ENCODE data around the gene TIGD3. TPM values are rescaled to one million over a fixed set of nuclear protein-coding genes. Genes with fewer than 3 reads are reported as not detected.

TIGD3 gene
- total and polyA plus RNA-seq, 9 of the 15 experiments (the other 6 are each of a cell fraction or from before 2014, with no cell fraction given) = 0.06 to 1.3 (median 0.56) TPM

DNA sequence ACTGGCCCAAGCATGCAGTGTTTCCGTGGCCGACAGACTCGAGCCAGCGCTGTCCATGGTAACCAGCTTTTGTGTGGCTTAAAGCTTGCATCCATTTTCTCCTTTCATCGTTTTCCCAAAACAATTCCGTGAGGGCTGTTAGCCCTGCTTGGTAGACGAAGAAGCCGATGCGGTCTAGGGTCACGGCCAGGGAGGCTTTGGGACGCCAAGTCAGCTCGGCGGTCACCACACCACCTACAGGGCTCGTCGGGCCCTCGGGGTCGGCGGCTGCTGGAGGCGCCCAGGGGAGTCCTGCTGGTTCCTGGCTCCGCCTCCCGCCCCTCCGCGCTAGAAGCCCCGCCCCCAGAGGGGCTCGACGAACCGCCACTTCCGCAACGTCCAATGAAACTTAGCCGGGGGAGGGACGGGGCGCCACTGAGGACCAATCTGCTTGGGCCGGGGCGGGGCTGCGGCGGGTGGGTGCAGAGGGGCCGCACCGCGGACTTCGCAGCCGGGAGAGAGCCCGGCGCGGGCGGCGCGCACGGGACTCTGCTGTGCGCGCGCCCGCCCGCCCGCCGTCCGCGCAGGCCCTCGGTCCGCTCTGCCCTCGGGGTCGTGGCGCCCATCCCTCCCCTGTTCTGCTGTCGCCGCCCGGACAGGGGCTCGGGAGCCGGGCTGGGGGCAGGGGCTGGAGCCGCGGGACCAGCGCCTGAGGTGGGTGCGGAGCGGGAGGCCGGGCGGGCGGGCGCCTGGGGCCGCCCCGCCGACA is at the start of gene TIGD3 (continued):
- TF ChIP-seq, protein P1, sequence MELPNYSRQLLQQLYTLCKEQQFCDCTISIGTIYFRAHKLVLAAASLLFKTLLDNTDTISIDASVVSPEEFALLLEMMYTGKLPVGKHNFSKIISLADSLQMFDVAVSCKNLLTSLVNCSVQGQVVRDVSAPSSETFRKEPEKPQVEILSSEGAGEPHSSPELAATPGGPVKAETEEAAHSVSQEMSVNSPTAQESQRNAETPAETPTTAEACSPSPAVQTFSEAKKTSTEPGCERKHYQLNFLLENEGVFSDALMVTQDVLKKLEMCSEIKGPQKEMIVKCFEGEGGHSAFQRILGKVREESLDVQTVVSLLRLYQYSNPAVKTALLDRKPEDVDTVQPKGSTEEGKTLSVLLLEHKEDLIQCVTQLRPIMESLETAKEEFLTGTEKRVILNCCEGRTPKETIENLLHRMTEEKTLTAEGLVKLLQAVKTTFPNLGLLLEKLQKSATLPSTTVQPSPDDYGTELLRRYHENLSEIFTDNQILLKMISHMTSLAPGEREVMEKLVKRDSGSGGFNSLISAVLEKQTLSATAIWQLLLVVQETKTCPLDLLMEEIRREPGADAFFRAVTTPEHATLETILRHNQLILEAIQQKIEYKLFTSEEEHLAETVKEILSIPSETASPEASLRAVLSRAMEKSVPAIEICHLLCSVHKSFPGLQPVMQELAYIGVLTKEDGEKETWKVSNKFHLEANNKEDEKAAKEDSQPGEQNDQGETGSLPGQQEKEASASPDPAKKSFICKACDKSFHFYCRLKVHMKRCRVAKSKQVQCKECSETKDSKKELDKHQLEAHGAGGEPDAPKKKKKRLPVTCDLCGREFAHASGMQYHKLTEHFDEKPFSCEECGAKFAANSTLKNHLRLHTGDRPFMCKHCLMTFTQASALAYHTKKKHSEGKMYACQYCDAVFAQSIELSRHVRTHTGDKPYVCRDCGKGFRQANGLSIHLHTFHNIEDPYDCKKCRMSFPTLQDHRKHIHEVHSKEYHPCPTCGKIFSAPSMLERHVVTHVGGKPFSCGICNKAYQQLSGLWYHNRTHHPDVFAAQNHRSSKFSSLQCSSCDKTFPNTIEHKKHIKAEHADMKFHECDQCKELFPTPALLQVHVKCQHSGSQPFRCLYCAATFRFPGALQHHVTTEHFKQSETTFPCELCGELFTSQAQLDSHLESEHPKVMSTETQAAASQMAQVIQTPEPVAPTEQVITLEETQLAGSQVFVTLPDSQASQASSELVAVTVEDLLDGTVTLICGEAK (IDR thresholded peaks at IDR 0.05) = peak; percentile 44; the same call in 1 of the 2 replicates
- TF ChIP-seq, protein P1 (CRISPR knock-in tag; IDR thresholded peaks at IDR 0.05) = no peak
- TF ChIP-seq SRSF3 (IDR thresholded peaks at IDR 0.05; ENCODE audit: insufficient read depth, low read length) = no peak
- TF ChIP-seq NRF1 (conservative IDR thresholded peaks at IDR 0.05 in 1 of 2, IDR thresholded peaks at IDR 0.05 in 1 of 2) = peak in 1 of 2 experiments; percentile 69; a peak in 2 of 4 replicates
- TF ChIP-seq RAD51 (IDR thresholded peaks at IDR 0.05; ENCODE audit: borderline replicate concordance, low read depth) = no peak
- TF ChIP-seq SAP30 (IDR thresholded peaks at IDR 0.05; ENCODE audit: borderline replicate concordance, insufficient read depth, low read depth, low read length, poor library complexity, severe bottlenecking) = no peak
- TF ChIP-seq EWSR1 (IDR thresholded peaks at IDR 0.05; ENCODE audit: borderline replicate concordance, low read depth, partially characterized antibody) = no peak
- TF ChIP-seq ZBTB9 (CRISPR knock-in tag; IDR thresholded peaks at IDR 0.05) = 0 out of 2 replicates have a peak, but pooled peaks have one; percentile 68
- no peak for TF ChIP-seq EP300 (IDR thresholded peaks at IDR 0.05; ENCODE audit: low read length)
- no peak for TF ChIP-seq NFE2 (IDR thresholded peaks at IDR 0.05; ENCODE audit: low read depth)
- no peak for TF ChIP-seq IRF2 (CRISPR knock-in tag; IDR thresholded peaks at IDR 0.05)
- no peak for TF ChIP-seq DPF2 (IDR thresholded peaks at IDR 0.05)
- TF ChIP-seq ZBTB7A (IDR thresholded peaks at IDR 0.05; ENCODE audit: borderline replicate concordance, control insufficient read depth, low read depth, low read length) = peak; percentile 93
